ENCODE data around the gene FGD4. TPM values are rescaled to one million over a fixed set of nuclear protein-coding genes. Genes with fewer than 3 reads are reported as not detected.
"Not testable (repeated sequence)": the region's sequence is repeated elsewhere in the genome, so short reads cannot be mapped to it uniquely, and the experiment has no call there.

Gene FGD4
- total RNA-seq, 2 experiments from 2014 or later, result 0.34 to 0.45 TPM

- H3K9me3 Mint-ChIP-seq, H3K4me3 Mint-ChIP-seq, H3K36me3 Mint-ChIP-seq, DNase-seq, H3K27ac Mint-ChIP-seq, H3K27me3 Mint-ChIP-seq: not testable (repeated sequence)
- peaks cover 11% of the 10 kb centered on the region for H3K4me1 Mint-ChIP-seq
Measured at GRCh38 chr12:32526343-32526742, 127.0 kb downstream of the FGD4 start.

GRCh38 chr12:32532422-32532821, 133.1 kb downstream of the FGD4 start:
- Mint-ChIP-seq H3K27me3 (peaks cover 19% of the 10 kb centered on the region), H3K4me1 (peaks cover 6% of the 10 kb centered on the region), H3K9me3 (no peaks in the 10 kb centered on the region), H3K4me3 (no peak overlapping the region), H3K27ac (no peak overlapping the region), H3K36me3 (no peaks in the 10 kb centered on the region)
- DNase-seq, result no peak

- DNase-seq, result no peak
- Mint-ChIP-seq H3K27ac (no peak overlapping the region), H3K9me3 (no peaks in the 10 kb centered on the region), H3K36me3 (no peaks in the 10 kb centered on the region), H3K27me3 (peaks cover 22% of the 10 kb centered on the region), H3K4me3 (no peak overlapping the region), H3K4me1 (peaks cover 6% of the 10 kb centered on the region)
Measured at GRCh38 chr12:32532951-32533350, 133.6 kb downstream of the FGD4 start.

- not testable (repeated sequence) for H3K4me1 Mint-ChIP-seq, DNase-seq, H3K9me3 Mint-ChIP-seq, H3K27ac Mint-ChIP-seq, H3K4me3 Mint-ChIP-seq, H3K36me3 Mint-ChIP-seq
- peaks cover 22% of the 10 kb centered on the region for H3K27me3 Mint-ChIP-seq
Measured at GRCh38 chr12:32533506-32533905, 134.1 kb downstream of the FGD4 start.

- Mint-ChIP-seq H3K4me3 (no peak overlapping the region), H3K27ac (no peak overlapping the region)
Measured at GRCh38 chr12:32533971-32534590, 134.7 kb downstream of the FGD4 start.

GRCh38 chr12:32534698-32535097, 135.3 kb downstream of the FGD4 start:
- H3K4me3 Mint-ChIP-seq, result no peak overlapping the region
- peaks cover 6% of the 10 kb centered on the region for H3K4me1 Mint-ChIP-seq
- no peaks in the 10 kb centered on the region for H3K9me3 Mint-ChIP-seq
- no peaks in the 10 kb centered on the region for H3K36me3 Mint-ChIP-seq
- H3K27me3 Mint-ChIP-seq, result peaks cover 22% of the 10 kb centered on the region
- no peak for DNase-seq
- no peak overlapping the region for H3K27ac Mint-ChIP-seq

More at GRCh38 chr12:32533971-32534590, 134.7 kb downstream of the FGD4 start:
- Mint-ChIP-seq H3K4me1 (peaks cover 6% of the 10 kb centered on the region), H3K9me3 (no peaks in the 10 kb centered on the region), H3K36me3 (no peaks in the 10 kb centered on the region), H3K27me3 (peaks cover 22% of the 10 kb centered on the region)
- DNase-seq, result no peak

GRCh38 chr12:32535288-32535999, 136.1 kb downstream of the FGD4 start:
- DNase-seq, result peak; percentile 1
- peaks cover 22% of the 10 kb centered on the region for H3K27me3 Mint-ChIP-seq
- H3K36me3 Mint-ChIP-seq, result no peaks in the 10 kb centered on the region
- H3K27ac Mint-ChIP-seq, result no peak overlapping the region
- H3K9me3 Mint-ChIP-seq, result no peaks in the 10 kb centered on the region
- peaks cover 6% of the 10 kb centered on the region for H3K4me1 Mint-ChIP-seq
- no peak overlapping the region for H3K4me3 Mint-ChIP-seq

GRCh38 chr12:32536000-32536345, 136.6 kb downstream of the FGD4 start:
- Mint-ChIP-seq H3K27me3 (peaks cover 22% of the 10 kb centered on the region), H3K27ac (no peak overlapping the region), H3K4me1 (peaks cover 6% of the 10 kb centered on the region), H3K36me3 (no peaks in the 10 kb centered on the region), H3K9me3 (no peaks in the 10 kb centered on the region), H3K4me3 (no peak overlapping the region)
- DNase-seq, result no peak

GRCh38 chr12:32541754-32542374, 142.5 kb downstream of the FGD4 start:
- no peak for DNase-seq
- Mint-ChIP-seq H3K27ac (no peak overlapping the region), H3K36me3 (no peaks in the 10 kb centered on the region), H3K27me3 (peaks cover 8% of the 10 kb centered on the region), H3K4me1 (no peaks in the 10 kb centered on the region), H3K4me3 (no peak overlapping the region), H3K9me3 (no peaks in the 10 kb centered on the region)

GRCh38 chr12:32542428-32543229, 143.3 kb downstream of the FGD4 start:
- H3K27ac Mint-ChIP-seq, result no peak overlapping the region
- H3K36me3 Mint-ChIP-seq, result no peaks in the 10 kb centered on the region
- H3K4me1 Mint-ChIP-seq, result no peaks in the 10 kb centered on the region
- peaks cover under 1% of the 10 kb centered on the region for H3K27me3 Mint-ChIP-seq
- H3K9me3 Mint-ChIP-seq, result no peaks in the 10 kb centered on the region
- DNase-seq, result no peak
- no peak overlapping the region for H3K4me3 Mint-ChIP-seq

- no peaks in the 10 kb centered on the region for H3K9me3 Mint-ChIP-seq
- no peak overlapping the region for H3K27ac Mint-ChIP-seq
- H3K4me3 Mint-ChIP-seq, result no peak overlapping the region
- H3K4me1 Mint-ChIP-seq, result no peaks in the 10 kb centered on the region
- no peaks in the 10 kb centered on the region for H3K27me3 Mint-ChIP-seq
- no peaks in the 10 kb centered on the region for H3K36me3 Mint-ChIP-seq
- no peak for DNase-seq
Measured at GRCh38 chr12:32544893-32545292, 145.5 kb downstream of the FGD4 start.

GRCh38 chr12:32545413-32545980, 146.1 kb downstream of the FGD4 start:
- no peak overlapping the region for H3K4me3 Mint-ChIP-seq
- H3K36me3 Mint-ChIP-seq, result no peaks in the 10 kb centered on the region
- H3K27me3 Mint-ChIP-seq, result no peaks in the 10 kb centered on the region
- H3K27ac Mint-ChIP-seq, result no peak overlapping the region
- DNase-seq, result no peak
- H3K4me1 Mint-ChIP-seq, result no peaks in the 10 kb centered on the region
- no peaks in the 10 kb centered on the region for H3K9me3 Mint-ChIP-seq

GRCh38 chr12:32546272-32546671, 146.9 kb downstream of the FGD4 start:
- no peaks in the 10 kb centered on the region for H3K27me3 Mint-ChIP-seq
- H3K9me3 Mint-ChIP-seq, result no peaks in the 10 kb centered on the region
- no peak overlapping the region for H3K4me3 Mint-ChIP-seq
- no peaks in the 10 kb centered on the region for H3K36me3 Mint-ChIP-seq
- H3K27ac Mint-ChIP-seq, result no peak overlapping the region
- no peaks in the 10 kb centered on the region for H3K4me1 Mint-ChIP-seq
- no peak for DNase-seq

- H3K27ac Mint-ChIP-seq, result no peak overlapping the region
- H3K36me3 Mint-ChIP-seq, result no peaks in the 10 kb centered on the region
- no peaks in the 10 kb centered on the region for H3K4me1 Mint-ChIP-seq
- no peak for DNase-seq
- no peaks in the 10 kb centered on the region for H3K9me3 Mint-ChIP-seq
- H3K27me3 Mint-ChIP-seq, result no peaks in the 10 kb centered on the region
- no peak overlapping the region for H3K4me3 Mint-ChIP-seq
Measured at GRCh38 chr12:32548691-32549281, 149.4 kb downstream of the FGD4 start.

Data from activated naive CD8-positive, alpha-beta T cell treated with anti-CD3 and anti-CD28 coated beads for 36 hours (primary cell).